ENCODE data around the gene CDKN2C. TPM values are rescaled to one million over a fixed set of nuclear protein-coding genes. Genes with fewer than 3 reads are reported as not detected.
"Not testable (repeated sequence)": the region's sequence is repeated elsewhere in the genome, so short reads cannot be mapped to it uniquely, and the experiment has no call there.

Gene CDKN2C
- total RNA-seq, 4 donors from 2014 or later = 9.9 to 13.0 (median 11.1) TPM

DNA sequence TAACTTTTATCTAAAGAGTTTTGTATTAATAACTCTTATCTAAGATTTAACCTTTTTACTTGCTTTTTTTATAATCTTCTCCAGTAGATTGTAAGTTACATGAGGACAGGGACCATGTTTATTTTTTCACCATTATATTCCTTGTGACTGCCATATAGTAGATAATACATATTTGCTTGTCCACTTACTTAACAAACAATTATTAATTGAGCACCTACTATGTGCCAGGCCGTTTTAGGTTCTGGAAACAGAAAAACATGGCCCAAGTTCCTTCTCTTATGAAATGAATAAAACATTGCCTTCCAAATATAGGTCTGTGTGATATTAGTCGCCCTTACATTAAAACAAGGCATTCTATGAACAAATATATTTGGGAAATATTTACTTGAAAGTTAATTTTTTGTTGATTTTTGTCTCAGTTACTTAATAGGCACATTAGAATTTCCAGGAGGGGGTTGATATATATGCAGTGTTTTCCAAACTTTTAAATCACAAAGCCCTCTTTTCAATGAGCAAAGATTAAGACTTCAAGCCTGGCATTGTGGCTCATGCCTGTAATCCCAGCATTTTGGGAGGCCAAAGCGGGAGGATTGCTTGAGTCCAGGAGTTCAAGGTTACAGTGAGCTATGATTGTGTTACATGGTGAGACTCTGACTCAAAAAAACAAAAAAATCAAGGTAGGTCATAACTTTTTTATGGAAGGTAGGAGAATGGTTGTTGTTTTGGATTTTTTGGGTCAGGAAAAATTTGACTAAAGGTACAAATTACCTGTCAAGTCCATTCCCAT, 22.7 kb downstream of the CDKN2C start:
- 87% methylated on average over 3 of the region's 3 CpGs for WGBS
- no peak for DNase-seq (ENCODE audit: low spot score in 2 of 2)
- H3K36me3 ChIP-seq = no peaks in the 10 kb centered on the region

DNA sequence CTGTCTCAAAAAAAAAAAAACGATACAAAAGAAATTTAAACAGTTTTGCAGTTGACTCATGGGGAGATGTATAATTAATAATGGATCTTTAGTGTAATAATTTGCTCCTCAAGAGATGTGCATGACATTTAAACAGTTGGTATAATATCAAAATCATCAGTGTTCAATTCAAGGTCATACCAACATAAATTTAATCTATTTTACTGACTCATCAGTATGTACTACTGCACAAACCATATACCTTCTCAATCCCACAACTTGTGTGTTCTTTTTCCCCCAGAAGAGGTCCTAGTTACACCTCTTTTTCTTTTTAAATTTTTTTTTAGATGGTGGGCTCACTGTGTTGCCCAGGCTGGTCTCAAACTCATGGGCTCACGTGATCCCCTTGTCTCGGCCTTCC, 23.6 kb downstream of the CDKN2C start:
- no peak for DNase-seq (ENCODE audit: low spot score in 2 of 2)
- Histone ChIP-seq H3K27me3 (no peaks in the 10 kb centered on the region), H3K9me3 (no peaks in the 10 kb centered on the region), H3K36me3 (no peaks in the 10 kb centered on the region), H3K4me1 (no peaks in the 10 kb centered on the region), H3K4me3 (no peak overlapping the region), H3K27ac (no peak overlapping the region)
- TF ChIP-seq POLR2AphosphoS5 (IDR thresholded peaks at IDR 0.05) = no peak
- TF ChIP-seq, protein P1, sequence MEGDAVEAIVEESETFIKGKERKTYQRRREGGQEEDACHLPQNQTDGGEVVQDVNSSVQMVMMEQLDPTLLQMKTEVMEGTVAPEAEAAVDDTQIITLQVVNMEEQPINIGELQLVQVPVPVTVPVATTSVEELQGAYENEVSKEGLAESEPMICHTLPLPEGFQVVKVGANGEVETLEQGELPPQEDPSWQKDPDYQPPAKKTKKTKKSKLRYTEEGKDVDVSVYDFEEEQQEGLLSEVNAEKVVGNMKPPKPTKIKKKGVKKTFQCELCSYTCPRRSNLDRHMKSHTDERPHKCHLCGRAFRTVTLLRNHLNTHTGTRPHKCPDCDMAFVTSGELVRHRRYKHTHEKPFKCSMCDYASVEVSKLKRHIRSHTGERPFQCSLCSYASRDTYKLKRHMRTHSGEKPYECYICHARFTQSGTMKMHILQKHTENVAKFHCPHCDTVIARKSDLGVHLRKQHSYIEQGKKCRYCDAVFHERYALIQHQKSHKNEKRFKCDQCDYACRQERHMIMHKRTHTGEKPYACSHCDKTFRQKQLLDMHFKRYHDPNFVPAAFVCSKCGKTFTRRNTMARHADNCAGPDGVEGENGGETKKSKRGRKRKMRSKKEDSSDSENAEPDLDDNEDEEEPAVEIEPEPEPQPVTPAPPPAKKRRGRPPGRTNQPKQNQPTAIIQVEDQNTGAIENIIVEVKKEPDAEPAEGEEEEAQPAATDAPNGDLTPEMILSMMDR (IDR thresholded peaks at IDR 0.05) = no peak
- no peak for TF ChIP-seq POLR2A (IDR thresholded peaks at IDR 0.05)
- 94% methylated on average over 3 of the region's 3 CpGs for WGBS

More for the DNA sequence above, 22.7 kb downstream of the CDKN2C start:
- Histone ChIP-seq H3K4me3 (no peak overlapping the region), H3K27me3 (no peaks in the 10 kb centered on the region), H3K4me1 (no peaks in the 10 kb centered on the region), H3K27ac (no peak overlapping the region), H3K9me3 (no peaks in the 10 kb centered on the region)
- no peak for TF ChIP-seq POLR2A (IDR thresholded peaks at IDR 0.05)
- TF ChIP-seq EP300 (IDR thresholded peaks at IDR 0.05) = no peak
- TF ChIP-seq, protein P1 (IDR thresholded peaks at IDR 0.05) = no peak

GRCh38 chr1:50994997-50995396, 25.0 kb downstream of the CDKN2C start:
- Histone ChIP-seq H3K27ac (no peak overlapping the region), H3K4me3 (no peak overlapping the region), H3K27me3 (no peaks in the 10 kb centered on the region), H3K9me3 (no peaks in the 10 kb centered on the region), H3K36me3 (no peaks in the 10 kb centered on the region), H3K4me1 (no peaks in the 10 kb centered on the region)
- WGBS = 86% methylated on average over 4 of the region's 4 CpGs
- TF ChIP-seq, protein P1 (IDR thresholded peaks at IDR 0.05) = no peak
- no peak for TF ChIP-seq EP300 (IDR thresholded peaks at IDR 0.05)
- no peak for TF ChIP-seq POLR2A (IDR thresholded peaks at IDR 0.05)
- no peak for TF ChIP-seq POLR2AphosphoS5 (IDR thresholded peaks at IDR 0.05)
- DNase-seq (ENCODE audit: low spot score in 2 of 2) = no peak

GRCh38 chr1:50995651-50996050, 25.6 kb downstream of the CDKN2C start:
- H3K27me3 ChIP-seq = no peaks in the 10 kb centered on the region
- H3K4me1 ChIP-seq = no peaks in the 10 kb centered on the region
- H3K4me3 ChIP-seq = no peak overlapping the region
- DNase-seq (ENCODE audit: low spot score in 2 of 2) = no peak
- 76% methylated on average over 1 of the region's 1 CpG for WGBS
- no peak overlapping the region for H3K27ac ChIP-seq
- H3K9me3 ChIP-seq = no peaks in the 10 kb centered on the region
- H3K36me3 ChIP-seq = no peaks in the 10 kb centered on the region
- TF ChIP-seq, protein P1 (IDR thresholded peaks at IDR 0.05) = no peak
- TF ChIP-seq EP300 (IDR thresholded peaks at IDR 0.05) (no peak), POLR2A (IDR thresholded peaks at IDR 0.05) (no peak), POLR2AphosphoS5 (IDR thresholded peaks at IDR 0.05) (no peak)

- no peak overlapping the region for H3K4me3 ChIP-seq
- H3K4me1 ChIP-seq = no peaks in the 10 kb centered on the region
- no peak for DNase-seq (ENCODE audit: low spot score in 2 of 2)
- WGBS = 89% methylated on average over 3 of the region's 3 CpGs
- H3K27ac ChIP-seq = no peak overlapping the region
- H3K9me3 ChIP-seq = no peaks in the 10 kb centered on the region
- H3K36me3 ChIP-seq = no peaks in the 10 kb centered on the region
- TF ChIP-seq, protein P1 (IDR thresholded peaks at IDR 0.05) = no peak
- no peak for TF ChIP-seq EP300 (IDR thresholded peaks at IDR 0.05)
- no peak for TF ChIP-seq POLR2AphosphoS5 (IDR thresholded peaks at IDR 0.05)
- TF ChIP-seq POLR2A (IDR thresholded peaks at IDR 0.05) = no peak
- H3K27me3 ChIP-seq = no peaks in the 10 kb centered on the region
These were observed 26.0 kb downstream of the CDKN2C start for GRCh38 chr1:50996083-50996482.

GRCh38 chr1:50999375-50999774, 29.3 kb downstream of the CDKN2C start:
- not testable (repeated sequence) for DNase-seq (ENCODE audit: low spot score in 2 of 2); H3K27ac ChIP-seq; H3K36me3 ChIP-seq; H3K4me1 ChIP-seq; H3K4me3 ChIP-seq; H3K9me3 ChIP-seq; H3K27me3 ChIP-seq
- WGBS = 68% methylated on average over 1 of the region's 1 CpG

Data from suprapubic skin (tissue), 4 donors.